Endothelial cell of umbilical vein (primary cell): ENCODE measurements around the gene ZSWIM4. TPM values are rescaled to one million over a fixed set of nuclear protein-coding genes. Genes with fewer than 3 reads are reported as not detected.

Experiments used
- BruUV-seq: library from RNA; stranded (reverse); fragments of 400-500 nt; replicated peaks from 2 replicates; lab custom pipeline; 2021; lab: Mats Ljungman, UMichigan
- CTCF ChIA-PET: fragments of 300-600, 350-600 bp; sonication (Branson Sonifier 250); formaldehyde crosslinking; loops from one replicate; lab custom pipeline; 2021; ENCODE audit warnings: antibody characterized with exemption, inconsistent platforms; lab: Charles Lee
- POLR2A ChIA-PET: fragments of 300-600, 350-600 bp; sonication (Branson Sonifier 250); formaldehyde crosslinking; loops from one replicate; lab custom pipeline; 2021; ENCODE audit warnings: antibody characterized with exemption, inconsistent platforms; lab: Charles Lee
- DNase-seq: peaks from one replicate; pipeline ENCODE4 v3.0.0-alpha.2; 2011; ENCODE audit warnings: low read depth, low spot score
- FAIRE-seq: peaks from 2 replicates; lab custom pipeline; 2011; peaks lifted over from hg19 to GRCh38; lab: Jason Lieb, UNC
- H2AFZ ChIP-seq: 2 replicates; pipeline ENCODE4 v1.6.0; 2012; ENCODE audit warnings: low read depth, low read length, control low read depth, inconsistent platforms
- H3K27ac ChIP-seq: 2 replicates; pipeline ENCODE4 v1.5.1; 2011; ENCODE audit warnings: low read depth, mild to moderate bottlenecking, control low read depth, low read length, moderate library complexity; ENCODE audit not compliant: insufficient read depth
- H3K27me3 ChIP-seq, 2 experiments: 2 replicates each; pipeline versions ENCODE4 v1.6.0 to v1.6.1; 2011; ENCODE audit warnings: low read length in 2 of 2, mixed read lengths in 1 of 2; ENCODE audit not compliant: control insufficient read depth in 2 of 2, insufficient read depth in 2 of 2
- H3K36me3 ChIP-seq, 2 experiments: 2 replicates in 1 of 2; 3 replicates in 1 of 2; pipeline ENCODE4 v1.5.1; 2011; ENCODE audit warnings: low read length in 2 of 2, mild to moderate bottlenecking in 1 of 2, moderate library complexity in 1 of 2; ENCODE audit not compliant: control insufficient read depth in 2 of 2, insufficient read depth in 2 of 2; ENCODE audit errors: extremely low read depth in 1 of 2
- H3K4me1 ChIP-seq: 3 replicates; pipeline ENCODE4 v1.5.1; 2011; ENCODE audit warnings: mild to moderate bottlenecking, low read length; ENCODE audit not compliant: control insufficient read depth, insufficient read depth; ENCODE audit errors: extremely low read depth
- H3K4me2 ChIP-seq: 2 replicates; pipeline ENCODE4 v1.6.1; 2011; ENCODE audit warnings: low read length, control low read depth, mixed read lengths; ENCODE audit not compliant: insufficient read depth
- H3K4me3 ChIP-seq, 3 experiments: fragments of 200-600 bp in 1 of 3; sonication (generic), shearing (Covaris generic) in 1 of 3; replicated peaks in 1 of 3; 2 replicates each; pipeline ENCODE4 v1.5.1; 2011 to 2016; ENCODE audit warnings: control low read depth in 3 of 3, low read length in 3 of 3, mild to moderate bottlenecking in 2 of 3, inconsistent platforms in 1 of 3, low read depth in 1 of 3, moderate library complexity in 1 of 3; ENCODE audit not compliant: insufficient read depth in 1 of 3
- H3K79me2 ChIP-seq: 2 replicates; pipeline ENCODE4 v1.6.0; 2012; ENCODE audit warnings: low read length, inconsistent platforms; ENCODE audit not compliant: control insufficient read depth, insufficient read depth
- H3K9ac ChIP-seq: replicated peaks from 2 replicates; pipeline ENCODE3; 2011; ENCODE audit warnings: low read length, control low read depth; ENCODE audit not compliant: insufficient read depth; ENCODE audit errors: extremely low read depth
- H3K9me1 ChIP-seq: replicated peaks from 3 replicates; pipeline ENCODE4 v1.6.0; 2011; ENCODE audit warnings: mild to moderate bottlenecking, low read length; ENCODE audit not compliant: control insufficient read depth, insufficient read depth; ENCODE audit errors: extremely low read depth
- H3K9me3 ChIP-seq: replicated peaks from 2 replicates; pipeline ENCODE4 v1.5.1; 2012; ENCODE audit warnings: low read length, inconsistent platforms; ENCODE audit not compliant: control insufficient read depth, insufficient read depth
- H4K20me1 ChIP-seq: replicated peaks from 2 replicates; pipeline ENCODE3; 2011; ENCODE audit warnings: mild to moderate bottlenecking, low read length; ENCODE audit not compliant: control insufficient read depth, insufficient read depth; ENCODE audit errors: extremely low read depth
- EZH2 ChIP-seq: IDR thresholded peaks from 2 replicates; pipeline ENCODE4 v1.6.1; 2012; ENCODE audit warnings: borderline replicate concordance, low read depth, mild to moderate bottlenecking, moderate library complexity, low read length, inconsistent platforms; ENCODE audit not compliant: severe bottlenecking
- FOS ChIP-seq: IDR thresholded peaks from 2 replicates; pipeline ENCODE4 v1.6.1; 2011; ENCODE audit warnings: mild to moderate bottlenecking, low read length, moderate library complexity, borderline replicate concordance; ENCODE audit not compliant: insufficient read depth
- GATA2 ChIP-seq: IDR thresholded peaks from 2 replicates; pipeline ENCODE4 v1.7.0; 2011; ENCODE audit warnings: low read depth, mild to moderate bottlenecking, moderate library complexity, mixed read lengths, low read length; ENCODE audit not compliant: insufficient read length, insufficient read depth
- JUN ChIP-seq: IDR thresholded peaks from 2 replicates; pipeline ENCODE4 v1.6.1; 2011; ENCODE audit warnings: borderline replicate concordance, low read depth; ENCODE audit not compliant: insufficient read length, insufficient read depth
- MYC ChIP-seq: IDR thresholded peaks from one replicate; pipeline ENCODE4 v1.6.1; 2011; ENCODE audit warnings: mild to moderate bottlenecking, low read depth, low read length
- POLR2A ChIP-seq: IDR thresholded peaks from 2 replicates; pipeline ENCODE4 v1.6.1; 2012; ENCODE audit warnings: low read depth, mild to moderate bottlenecking, control low read depth, low read length
- POLR2AphosphoS5 ChIP-seq: IDR thresholded peaks from 2 replicates; pipeline ENCODE4 v1.6.1; 2012; ENCODE audit warnings: low read depth, mild to moderate bottlenecking, control low read depth, low read length, moderate library complexity; ENCODE audit not compliant: insufficient read depth
- dilution Hi-C: fragments of 300-500 bp; cut with MboI; formaldehyde crosslinking; loops from one replicate; pipeline ENCODE4 v1.15.0; 2019; ENCODE audit warnings: low sequenced_read_pairs; ENCODE audit not compliant: extremely low pct_ligation_motif_present
- intact Hi-C: fragments of 100-400 bp; cut with micrococcal nuclease; formaldehyde crosslinking; loops from one replicate; pipeline ENCODE4 v1.10.0; 2022
- polyA plus RNA-seq, 4 experiments: library from polyadenylated mRNA; depleted of rRNA in 3 of 4; stranded (reverse) in 3 of 4; unstranded in 1 of 4; fragments of >200 nt; gene quantifications; 2 replicates each; pipeline versions ENCODE4 v1.2.1 to v1.2.3, GENCODE V29; 2011 to 2012; ENCODE audit warnings: missing spikeins in 1 of 4
- total RNA-seq: library from RNA; stranded (reverse); gene quantifications from 2 replicates; pipeline ENCODE4 v1.2.3, GENCODE V29; 2021
- TF ChIP-seq, protein P1 (sequence below), 2 donors: IDR thresholded peaks; 1 replicate in 1 of 2; 2 replicates in 1 of 2; pipeline ENCODE4 v1.5.1; 2011; ENCODE audit warnings: low read length in 2 of 2, mild to moderate bottlenecking in 2 of 2, moderate library complexity in 2 of 2, control low read depth in 1 of 2, inconsistent platforms in 1 of 2, low read depth in 1 of 2; ENCODE audit not compliant: insufficient read depth in 1 of 2; ENCODE audit errors: extremely low read depth in 1 of 2
- TF ChIP-seq, protein P2 (sequence below): IDR thresholded peaks from 2 replicates; pipeline ENCODE4 v1.6.1; 2011; ENCODE audit not compliant: insufficient read depth, insufficient read length

The ZSWIM4 gene
- total and polyA plus RNA-seq, 2 donors (not counting 3 experiments of a cell fraction or from before 2014, with no cell fraction given) = 12.7 to 26.6 TPM

DNA sequence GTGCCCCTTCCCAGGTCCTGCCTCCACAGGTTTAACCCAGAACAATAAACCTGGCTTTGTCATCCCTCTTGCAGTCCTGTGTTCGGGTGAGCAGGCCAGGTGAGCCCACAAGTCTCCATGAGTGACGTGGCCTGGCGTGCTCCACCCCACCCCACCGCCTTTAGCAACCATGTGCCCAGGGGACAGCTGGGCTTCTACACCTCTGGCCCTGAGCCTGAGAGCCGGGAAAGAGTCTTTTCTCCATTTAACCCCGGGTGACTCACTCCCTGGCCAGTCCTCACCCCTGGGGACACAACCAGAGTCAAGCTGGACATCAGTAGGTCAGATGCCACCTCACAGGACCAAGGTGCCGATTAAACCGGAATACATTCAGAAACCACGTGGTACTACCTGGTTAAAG, 16.8 kb upstream of the ZSWIM4 start:
- H4K20me1 ChIP-seq = no peaks in the 10 kb centered on the region
- H3K27me3 ChIP-seq = no peaks in the 10 kb centered on the region
- peaks cover 22% of the 10 kb centered on the region for H3K79me2 ChIP-seq
- TF ChIP-seq, protein P1, sequence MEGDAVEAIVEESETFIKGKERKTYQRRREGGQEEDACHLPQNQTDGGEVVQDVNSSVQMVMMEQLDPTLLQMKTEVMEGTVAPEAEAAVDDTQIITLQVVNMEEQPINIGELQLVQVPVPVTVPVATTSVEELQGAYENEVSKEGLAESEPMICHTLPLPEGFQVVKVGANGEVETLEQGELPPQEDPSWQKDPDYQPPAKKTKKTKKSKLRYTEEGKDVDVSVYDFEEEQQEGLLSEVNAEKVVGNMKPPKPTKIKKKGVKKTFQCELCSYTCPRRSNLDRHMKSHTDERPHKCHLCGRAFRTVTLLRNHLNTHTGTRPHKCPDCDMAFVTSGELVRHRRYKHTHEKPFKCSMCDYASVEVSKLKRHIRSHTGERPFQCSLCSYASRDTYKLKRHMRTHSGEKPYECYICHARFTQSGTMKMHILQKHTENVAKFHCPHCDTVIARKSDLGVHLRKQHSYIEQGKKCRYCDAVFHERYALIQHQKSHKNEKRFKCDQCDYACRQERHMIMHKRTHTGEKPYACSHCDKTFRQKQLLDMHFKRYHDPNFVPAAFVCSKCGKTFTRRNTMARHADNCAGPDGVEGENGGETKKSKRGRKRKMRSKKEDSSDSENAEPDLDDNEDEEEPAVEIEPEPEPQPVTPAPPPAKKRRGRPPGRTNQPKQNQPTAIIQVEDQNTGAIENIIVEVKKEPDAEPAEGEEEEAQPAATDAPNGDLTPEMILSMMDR (IDR thresholded peaks at IDR 0.05; ENCODE audit: extremely low read depth in 1 of 2, insufficient read depth in 1 of 2, low read depth in 1 of 2, low read length in 2 of 2) = no peak
- TF ChIP-seq POLR2A = no peak
- no peak for TF ChIP-seq EZH2
- TF ChIP-seq POLR2AphosphoS5 = no peak
- no peak for TF ChIP-seq GATA2
- TF ChIP-seq MYC = no peak
- no peak for TF ChIP-seq FOS
- TF ChIP-seq, protein P2, sequence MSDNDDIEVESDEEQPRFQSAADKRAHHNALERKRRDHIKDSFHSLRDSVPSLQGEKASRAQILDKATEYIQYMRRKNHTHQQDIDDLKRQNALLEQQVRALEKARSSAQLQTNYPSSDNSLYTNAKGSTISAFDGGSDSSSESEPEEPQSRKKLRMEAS = no peak
- no peak for TF ChIP-seq JUN
- H3K4me3 ChIP-seq = no peak overlapping the region
- peaks cover 14 to 24% of the 10 kb centered on the region in 2 experiments for H3K36me3 ChIP-seq
- peaks cover 20% of the 10 kb centered on the region for H3K4me1 ChIP-seq
- FAIRE-seq = no peak
- no peak overlapping the region for H3K27ac ChIP-seq
- ChIA-PET CTCF (no interaction called here), POLR2A (no interaction called here)
- no peak overlapping the region for H2AFZ ChIP-seq
- DNase-seq = no peak
- no peak overlapping the region for H3K4me2 ChIP-seq
- no TSS peak for BruUV-seq
- dilution Hi-C loops = no loop called here
- H3K9ac ChIP-seq = no peak overlapping the region
- H3K9me1 ChIP-seq = no peaks in the 10 kb centered on the region
- intact Hi-C loops = no loop called here
- no peaks in the 10 kb centered on the region for H3K9me3 ChIP-seq
